GM12873 (cell line): ENCODE data around the gene ATOH1.

Source experiments
- CTCF ChIP-seq: IDR thresholded peaks from 2 replicates; pipeline ENCODE4 v1.5.1; 2012; ENCODE audit warnings: low read depth, mild to moderate bottlenecking, moderate library complexity, low read length, control low read depth; ENCODE audit not compliant: insufficient read depth; ENCODE audit errors: missing control alignments

ATOH1 gene

GRCh38 chr4:93828332-93828994, at the start of gene ATOH1:
TSS of gene ATOH1 (plus strand) at chr4:93828753. CDS start at chr4:93828927, 174 bp downstream.
- TF ChIP-seq CTCF = no peak

GRCh38 chr4:93779228-93779627, 49.3 kb upstream of the ATOH1 start:
- TF ChIP-seq CTCF = no peak

- TF ChIP-seq CTCF = no peak
These were observed 48.5 kb upstream of the ATOH1 start for GRCh38 chr4:93780080-93780479.

- TF ChIP-seq CTCF = no peak
These were observed 47.4 kb upstream of the ATOH1 start for GRCh38 chr4:93781198-93781597.

GRCh38 chr4:93786149-93786548, 42.4 kb upstream of the ATOH1 start:
- TF ChIP-seq CTCF = no peak

- TF ChIP-seq CTCF = peak; percentile 54
These were observed 39.8 kb upstream of the ATOH1 start for GRCh38 chr4:93788712-93789111.

- peak; percentile 80 for TF ChIP-seq CTCF
These were observed 36.9 kb upstream of the ATOH1 start for GRCh38 chr4:93791570-93792195.
